Measurements from ENCODE around the gene FCER2.

FCER2 gene

GRCh38 chr19:7722231-7722651, 20.3 kb upstream of the FCER2 start:
- no peak for DNase-seq (ENCODE audit: extremely low read depth, low read depth)
- no peak for TF ChIP-seq CTCF (IDR thresholded peaks at IDR 0.05; ENCODE audit: low read depth, low read length)

- TF ChIP-seq CTCF (IDR thresholded peaks at IDR 0.05; ENCODE audit: low read depth, low read length), result no peak
- no peak for DNase-seq (ENCODE audit: extremely low read depth, low read depth)
Observed at GRCh38 chr19:7720351-7720750, 18.4 kb upstream of the FCER2 start.

GRCh38 chr19:7718668-7719067, 16.7 kb upstream of the FCER2 start:
- TF ChIP-seq CTCF (IDR thresholded peaks at IDR 0.05; ENCODE audit: low read depth, low read length), result no peak
- no peak for DNase-seq (ENCODE audit: extremely low read depth, low read depth)

- TF ChIP-seq CTCF (IDR thresholded peaks at IDR 0.05; ENCODE audit: low read depth, low read length), result no peak
Observed at GRCh38 chr19:7716762-7717161, 14.8 kb upstream of the FCER2 start.

GRCh38 chr19:7715671-7716070, 13.7 kb upstream of the FCER2 start:
- no peak for DNase-seq (ENCODE audit: extremely low read depth, low read depth)
- no peak for TF ChIP-seq CTCF (IDR thresholded peaks at IDR 0.05; ENCODE audit: low read depth, low read length)

More at GRCh38 chr19:7716762-7717161, 14.8 kb upstream of the FCER2 start:
- DNase-seq (ENCODE audit: extremely low read depth, low read depth), result no peak

GRCh38 chr19:7710616-7711015, 8.7 kb upstream of the FCER2 start:
- no peak for DNase-seq (ENCODE audit: extremely low read depth, low read depth)
- no peak for TF ChIP-seq CTCF (IDR thresholded peaks at IDR 0.05; ENCODE audit: low read depth, low read length)

- no peak for TF ChIP-seq CTCF (IDR thresholded peaks at IDR 0.05; ENCODE audit: low read depth, low read length)
- no peak for DNase-seq (ENCODE audit: extremely low read depth, low read depth)
Observed at GRCh38 chr19:7709932-7710460, 8.1 kb upstream of the FCER2 start.
